PC-9 (cell line): ENCODE results near the gene AFG3L2.

Source experiments
- EZH2 ChIP-seq: fragments of 200-600 bp; sonication (generic); IDR thresholded peaks from 2 replicates; pipeline ENCODE4 v1.8.0; 2017; ENCODE audit warnings: antibody characterized with exemption, low read depth
- TF ChIP-seq, protein P1 (sequence below): fragments of 200-600 bp; sonication (generic); conservative IDR thresholded peaks from 2 replicates; pipeline ENCODE4 v1.6.1; 2017; ENCODE audit warnings: mixed run types, antibody characterized with exemption, mild to moderate bottlenecking, moderate library complexity

DNA sequence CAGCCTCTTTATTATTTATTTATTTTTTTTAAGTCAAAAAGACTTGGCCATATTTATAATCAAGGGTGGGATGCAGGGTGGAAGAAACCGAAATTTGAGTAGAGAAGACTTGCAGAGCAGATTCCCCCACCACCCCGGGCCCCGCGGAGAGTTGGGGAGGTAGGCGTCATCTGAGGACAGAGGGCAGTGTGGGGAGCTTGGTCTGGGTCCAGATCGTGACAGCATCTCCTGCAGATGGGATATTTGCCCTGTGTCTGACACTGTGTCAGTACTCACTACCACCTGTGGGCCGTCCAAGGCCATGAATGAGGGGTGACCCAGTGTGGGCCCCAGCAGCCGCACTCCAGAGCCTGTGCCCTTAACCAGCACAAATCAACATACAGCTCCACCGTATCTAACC lies 20.2 kb upstream of the AFG3L2 start:
- TF ChIP-seq, protein P1, sequence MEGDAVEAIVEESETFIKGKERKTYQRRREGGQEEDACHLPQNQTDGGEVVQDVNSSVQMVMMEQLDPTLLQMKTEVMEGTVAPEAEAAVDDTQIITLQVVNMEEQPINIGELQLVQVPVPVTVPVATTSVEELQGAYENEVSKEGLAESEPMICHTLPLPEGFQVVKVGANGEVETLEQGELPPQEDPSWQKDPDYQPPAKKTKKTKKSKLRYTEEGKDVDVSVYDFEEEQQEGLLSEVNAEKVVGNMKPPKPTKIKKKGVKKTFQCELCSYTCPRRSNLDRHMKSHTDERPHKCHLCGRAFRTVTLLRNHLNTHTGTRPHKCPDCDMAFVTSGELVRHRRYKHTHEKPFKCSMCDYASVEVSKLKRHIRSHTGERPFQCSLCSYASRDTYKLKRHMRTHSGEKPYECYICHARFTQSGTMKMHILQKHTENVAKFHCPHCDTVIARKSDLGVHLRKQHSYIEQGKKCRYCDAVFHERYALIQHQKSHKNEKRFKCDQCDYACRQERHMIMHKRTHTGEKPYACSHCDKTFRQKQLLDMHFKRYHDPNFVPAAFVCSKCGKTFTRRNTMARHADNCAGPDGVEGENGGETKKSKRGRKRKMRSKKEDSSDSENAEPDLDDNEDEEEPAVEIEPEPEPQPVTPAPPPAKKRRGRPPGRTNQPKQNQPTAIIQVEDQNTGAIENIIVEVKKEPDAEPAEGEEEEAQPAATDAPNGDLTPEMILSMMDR, result no peak
- no peak for TF ChIP-seq EZH2
